HepG2 (cell line): ENCODE results near the gene TPR. TPM values are rescaled to one million over a fixed set of nuclear protein-coding genes. Genes with fewer than 3 reads are reported as not detected.
A peak's percentile ranks its signal among the peaks of the same experiment; 100 is the strongest.

Experiments
- ATAC-seq: fragments of 200-7000 bp; cut with Tn5 transposase; 3 replicates; pipeline ENCODE4 v1.9.1; 2020; ENCODE audit warnings: mild to moderate bottlenecking, moderate library complexity
- BruUV-seq: library from RNA; stranded (reverse); fragments of 400-500 nt; replicated peaks from 2 replicates; lab custom pipeline; 2021; lab: Mats Ljungman, UMichigan
- CTCF ChIA-PET: fragments of 300-600 bp; formaldehyde crosslinking; extraction: SDS; loops from one replicate; lab custom pipeline; 2021; ENCODE audit warnings: low total read pairs, inconsistent platforms, low intra/inter-chr PET ratio; lab: Yijun Ruan, JAX
- POLR2A ChIA-PET: fragments of 350-600 bp; sonication (Branson Sonifier 250); formaldehyde crosslinking; loops from one replicate; lab custom pipeline; 2020; ENCODE audit warnings: antibody characterized with exemption, inconsistent platforms; lab: Yijun Ruan, JAX
- DNase-seq: peaks from one replicate; pipeline ENCODE4 v3.0.0-alpha.2; 2015; ENCODE audit warnings: low spot score
- FAIRE-seq: peaks from 3 replicates; lab custom pipeline; 2011; peaks lifted over from hg19 to GRCh38; lab: Jason Lieb, UNC
- H2AFZ ChIP-seq: one replicate; pipeline ENCODE4 v1.6.1; 2011; ENCODE audit warnings: low read length, inconsistent platforms
- H3K27ac ChIP-seq: fragments of 300-600 bp; 3 replicates; pipeline ENCODE4 v1.8.0; 2011; ENCODE audit warnings: mixed run types, mild to moderate bottlenecking, mixed read lengths, low read length, inconsistent platforms; ENCODE audit not compliant: insufficient read depth; ENCODE audit errors: extremely low read length
- H3K27me3 ChIP-seq, 2 experiments: fragments of 200-600 bp in 1 of 2; 2 replicates in 1 of 2; 3 replicates in 1 of 2; pipeline versions ENCODE4 v1.6.0 to v1.8.0; 2011; ENCODE audit warnings: low read length in 2 of 2, mild to moderate bottlenecking in 2 of 2, moderate library complexity in 2 of 2, inconsistent platforms in 1 of 2; ENCODE audit not compliant: insufficient read depth in 2 of 2, control insufficient read depth in 1 of 2
- H3K36me3 ChIP-seq, 2 experiments: fragments of 200-600 bp in 1 of 2; replicated peaks in 1 of 2; 2 replicates in 1 of 2; 3 replicates in 1 of 2; pipeline versions ENCODE4 v1.5.1 to v1.8.0; 2011; ENCODE audit warnings: low read length in 2 of 2, inconsistent platforms in 1 of 2; ENCODE audit not compliant: insufficient read depth in 2 of 2, control insufficient read depth in 1 of 2
- H3K4me1 ChIP-seq: 2 replicates; pipeline ENCODE4 v1.5.1; 2012; ENCODE audit warnings: low read length, inconsistent platforms; ENCODE audit not compliant: insufficient read depth
- H3K4me2 ChIP-seq: 2 replicates; pipeline ENCODE4 v1.6.0; 2011; ENCODE audit warnings: low read depth, low read length, inconsistent platforms
- H3K4me3 ChIP-seq, 3 experiments: fragments of 200-600 bp in 1 of 3; sonication (generic), shearing (Covaris generic) in 1 of 3; replicated peaks in 1 of 3; 2 replicates each; pipeline ENCODE4 v1.5.1; 2011 to 2016; ENCODE audit warnings: low read length in 3 of 3, inconsistent platforms in 2 of 3, low read depth in 2 of 3, mild to moderate bottlenecking in 2 of 3, control low read depth in 1 of 3, mixed read lengths in 1 of 3; ENCODE audit not compliant: insufficient read depth in 1 of 3
- H3K79me2 ChIP-seq: one replicate; pipeline ENCODE4 v1.6.1; 2011; ENCODE audit warnings: low read length, inconsistent platforms; ENCODE audit not compliant: insufficient read depth
- H3K9ac ChIP-seq: 2 replicates; pipeline ENCODE4 v1.6.0; 2011; ENCODE audit warnings: mild to moderate bottlenecking, low read depth, low read length, inconsistent platforms; ENCODE audit not compliant: insufficient read depth
- H3K9me3 ChIP-seq: 2 replicates; pipeline ENCODE4 v1.5.1; 2012; ENCODE audit warnings: mild to moderate bottlenecking, low read length
- H4K20me1 ChIP-seq: 2 replicates; pipeline ENCODE4 v1.6.0; 2011; ENCODE audit warnings: inconsistent platforms, mild to moderate bottlenecking, low read length, moderate library complexity; ENCODE audit not compliant: insufficient read depth
- ERF ChIP-seq: IDR thresholded peaks from 2 replicates; pipeline ENCODE4 v1.6.1; 2018; ENCODE audit warnings: missing biosample characterization, missing genetic modification reagents
- FOXA3 ChIP-seq: IDR thresholded peaks from 2 replicates; pipeline ENCODE4 v1.6.1; 2016; ENCODE audit warnings: missing genetic modification reagents, missing compliant biosample characterization
- MIXL1 ChIP-seq: IDR thresholded peaks from 2 replicates; pipeline ENCODE4 v1.6.1; 2016
- STAG1 ChIP-seq: sonication (generic); formaldehyde crosslinking; IDR thresholded peaks from 2 replicates; pipeline ENCODE4 v1.4.0; 2020; ENCODE audit warnings: missing genetic modification reagents
- ZMYM3 ChIP-seq: sonication (generic); formaldehyde crosslinking; IDR thresholded peaks from 2 replicates; pipeline ENCODE4 v1.5.1; 2020; ENCODE audit warnings: mild to moderate bottlenecking, missing genetic modification reagents
- WGBS: methylation state at CpG from one replicate; pipeline ENCODE4 v1.1.6; 2017; ENCODE audit warnings: low lambda C conversion rate; 5-methylcytosine and 5-hydroxymethylcytosine counted together
- in situ Hi-C: cut with HindIII; loops from 2 replicates; pipeline ENCODE4 v1.10.0; 2017; ENCODE audit warnings: low pct_unique_long_range_greater_than_20kb; ENCODE audit not compliant: extremely low pct_ligation_motif_present
- intact Hi-C: fragments of 100-400 bp; cut with micrococcal nuclease; formaldehyde crosslinking; loops from one replicate; pipeline ENCODE4 v1.10.0; 2022; ENCODE audit not compliant: unreplicated experiment
- polyA plus RNA-seq, 8 experiments: library from polyadenylated mRNA; depleted of rRNA in 3 of 8; stranded (reverse) in 7 of 8; unstranded in 1 of 8; fragments of >200 nt; fragmentation: Illumina TruSeq in 4 of 8; extraction: Trizol in 4 of 8; gene quantifications; 2 replicates each; pipeline versions ENCODE4 v1.2.1 to v1.2.3, GENCODE V29; 2011 to 2016; ENCODE audit warnings: low read depth in 4 of 8, missing spikeins in 1 of 8, mixed read lengths in 1 of 8; ENCODE audit not compliant: insufficient read depth in 1 of 8
- total RNA-seq, 5 experiments: library from RNA; depleted of rRNA; stranded (reverse); fragments of >200 nt; fragmentation: Illumina TruSeq; extraction: Trizol; gene quantifications; 2 replicates each; pipeline ENCODE4 v1.2.3, GENCODE V29; 2016; ENCODE audit warnings: low read depth in 1 of 5
- TF ChIP-seq, protein P1 (sequence below): sonication (generic); formaldehyde crosslinking; IDR thresholded peaks from 2 replicates; pipeline ENCODE4 v1.9.0; 2022; ENCODE audit warnings: low read depth, missing genetic modification reagents
- TF ChIP-seq, protein P2 (sequence below): sonication (generic); formaldehyde crosslinking; IDR thresholded peaks from 2 replicates; pipeline ENCODE4 v1.5.0; 2020; ENCODE audit warnings: mild to moderate bottlenecking, missing genetic modification reagents, moderate library complexity

TPR gene
- total and polyA plus RNA-seq, 2 of the 13 experiments (the other 11 are each of a cell fraction or from before 2014, with no cell fraction given) = 78.9 to 81.7 TPM

DNA sequence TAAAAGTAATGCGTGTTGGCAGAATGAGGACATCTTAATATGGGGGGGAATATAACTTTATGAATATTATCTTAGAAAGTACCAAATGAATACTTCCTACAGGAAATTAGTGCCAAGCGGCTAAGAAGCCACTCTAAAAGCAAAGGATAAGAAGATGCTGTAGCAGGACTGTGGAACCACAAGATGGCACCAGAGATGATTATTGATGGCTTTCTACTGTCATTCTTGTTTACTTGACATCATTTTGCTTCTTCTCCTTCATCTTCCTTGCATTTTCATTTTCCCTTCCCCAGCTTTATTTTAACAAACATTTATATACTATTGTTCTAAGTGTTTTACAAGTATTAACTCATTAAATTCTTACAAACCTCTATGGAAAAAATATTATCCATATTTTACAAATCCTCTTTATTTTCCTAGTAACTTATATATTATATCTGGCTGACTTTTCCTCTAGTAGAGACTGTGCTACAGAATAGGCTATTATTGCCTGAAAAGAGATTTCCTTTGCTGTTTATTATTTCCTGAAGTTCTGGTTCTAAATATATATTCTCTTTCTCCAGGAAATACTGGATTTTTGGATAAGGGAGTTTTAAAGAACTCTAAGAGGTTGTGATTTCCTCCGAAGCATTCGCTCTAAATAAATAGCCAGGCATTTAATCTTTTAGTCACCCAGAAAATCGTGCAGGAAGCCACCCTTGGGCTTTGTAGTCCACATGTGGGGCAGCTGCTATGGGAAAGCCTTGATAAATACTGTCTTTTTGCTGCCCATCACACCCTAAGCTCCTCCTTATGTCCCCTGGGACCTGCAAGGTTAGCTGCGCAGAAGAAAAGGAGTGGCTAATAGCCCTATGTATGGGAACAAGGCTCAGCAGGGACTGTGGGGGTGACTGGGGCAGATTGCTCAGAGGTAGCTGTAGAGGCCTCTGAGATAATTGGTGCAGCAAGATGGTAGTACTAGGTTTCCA is 69.8 kb downstream of the TPR start:
- no TSS peak for BruUV-seq
- ATAC-seq (peak; percentile 72), FAIRE-seq (peak; percentile 72), DNase-seq (peak; percentile 28)
- Histone ChIP-seq H3K4me2 (no peak overlapping the region), H3K4me3 (no peak overlapping the region), H3K9me3 (no peaks in the 10 kb centered on the region), H3K27ac (no peak overlapping the region), H3K79me2 (no peaks in the 10 kb centered on the region), H3K36me3 (no peaks in the 10 kb centered on the region), H4K20me1 (no peaks in the 10 kb centered on the region), H3K9ac (no peak overlapping the region), H3K27me3 (0 out of 5 replicates have a peak, but pooled peaks cover 0 to 3% of the 10 kb centered on the region in 2 experiments), H2AFZ (no peak overlapping the region), H3K4me1 (no peaks in the 10 kb centered on the region)
- in situ Hi-C loops = no loop called here
- 58% methylated on average over 6 of the region's 6 CpGs for WGBS
- ChIA-PET POLR2A (no interaction called here), CTCF (no interaction called here)
- intact Hi-C loops = no loop called here
- TF ChIP-seq ERF (CRISPR knock-in tag) = no peak
- TF ChIP-seq ZMYM3 = no peak
- peak; percentile 19; the same call in 1 of the 2 replicates for TF ChIP-seq STAG1 (CRISPR knock-in tag)
- 0 out of 2 replicates have a peak, but pooled peaks have one; percentile 15 for TF ChIP-seq FOXA3 (CRISPR knock-in tag)
- TF ChIP-seq, protein P1, sequence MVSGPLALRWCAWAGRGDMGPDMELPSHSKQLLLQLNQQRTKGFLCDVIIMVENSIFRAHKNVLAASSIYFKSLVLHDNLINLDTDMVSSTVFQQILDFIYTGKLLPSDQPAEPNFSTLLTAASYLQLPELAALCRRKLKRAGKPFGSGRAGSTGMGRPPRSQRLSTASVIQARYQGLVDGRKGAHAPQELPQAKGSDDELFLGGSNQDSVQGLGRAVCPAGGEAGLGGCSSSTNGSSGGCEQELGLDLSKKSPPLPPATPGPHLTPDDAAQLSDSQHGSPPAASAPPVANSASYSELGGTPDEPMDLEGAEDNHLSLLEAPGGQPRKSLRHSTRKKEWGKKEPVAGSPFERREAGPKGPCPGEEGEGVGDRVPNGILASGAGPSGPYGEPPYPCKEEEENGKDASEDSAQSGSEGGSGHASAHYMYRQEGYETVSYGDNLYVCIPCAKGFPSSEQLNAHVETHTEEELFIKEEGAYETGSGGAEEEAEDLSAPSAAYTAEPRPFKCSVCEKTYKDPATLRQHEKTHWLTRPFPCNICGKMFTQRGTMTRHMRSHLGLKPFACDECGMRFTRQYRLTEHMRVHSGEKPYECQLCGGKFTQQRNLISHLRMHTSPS (CRISPR knock-in tag) = no peak
- TF ChIP-seq, protein P2, sequence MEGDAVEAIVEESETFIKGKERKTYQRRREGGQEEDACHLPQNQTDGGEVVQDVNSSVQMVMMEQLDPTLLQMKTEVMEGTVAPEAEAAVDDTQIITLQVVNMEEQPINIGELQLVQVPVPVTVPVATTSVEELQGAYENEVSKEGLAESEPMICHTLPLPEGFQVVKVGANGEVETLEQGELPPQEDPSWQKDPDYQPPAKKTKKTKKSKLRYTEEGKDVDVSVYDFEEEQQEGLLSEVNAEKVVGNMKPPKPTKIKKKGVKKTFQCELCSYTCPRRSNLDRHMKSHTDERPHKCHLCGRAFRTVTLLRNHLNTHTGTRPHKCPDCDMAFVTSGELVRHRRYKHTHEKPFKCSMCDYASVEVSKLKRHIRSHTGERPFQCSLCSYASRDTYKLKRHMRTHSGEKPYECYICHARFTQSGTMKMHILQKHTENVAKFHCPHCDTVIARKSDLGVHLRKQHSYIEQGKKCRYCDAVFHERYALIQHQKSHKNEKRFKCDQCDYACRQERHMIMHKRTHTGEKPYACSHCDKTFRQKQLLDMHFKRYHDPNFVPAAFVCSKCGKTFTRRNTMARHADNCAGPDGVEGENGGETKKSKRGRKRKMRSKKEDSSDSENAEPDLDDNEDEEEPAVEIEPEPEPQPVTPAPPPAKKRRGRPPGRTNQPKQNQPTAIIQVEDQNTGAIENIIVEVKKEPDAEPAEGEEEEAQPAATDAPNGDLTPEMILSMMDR (CRISPR knock-in tag) = peak; percentile 44
- 0 out of 2 replicates have a peak, but pooled peaks have one; percentile 24 for TF ChIP-seq MIXL1 (CRISPR knock-in tag)
